Measurements from ENCODE around the gene CDK6.

DNA sequence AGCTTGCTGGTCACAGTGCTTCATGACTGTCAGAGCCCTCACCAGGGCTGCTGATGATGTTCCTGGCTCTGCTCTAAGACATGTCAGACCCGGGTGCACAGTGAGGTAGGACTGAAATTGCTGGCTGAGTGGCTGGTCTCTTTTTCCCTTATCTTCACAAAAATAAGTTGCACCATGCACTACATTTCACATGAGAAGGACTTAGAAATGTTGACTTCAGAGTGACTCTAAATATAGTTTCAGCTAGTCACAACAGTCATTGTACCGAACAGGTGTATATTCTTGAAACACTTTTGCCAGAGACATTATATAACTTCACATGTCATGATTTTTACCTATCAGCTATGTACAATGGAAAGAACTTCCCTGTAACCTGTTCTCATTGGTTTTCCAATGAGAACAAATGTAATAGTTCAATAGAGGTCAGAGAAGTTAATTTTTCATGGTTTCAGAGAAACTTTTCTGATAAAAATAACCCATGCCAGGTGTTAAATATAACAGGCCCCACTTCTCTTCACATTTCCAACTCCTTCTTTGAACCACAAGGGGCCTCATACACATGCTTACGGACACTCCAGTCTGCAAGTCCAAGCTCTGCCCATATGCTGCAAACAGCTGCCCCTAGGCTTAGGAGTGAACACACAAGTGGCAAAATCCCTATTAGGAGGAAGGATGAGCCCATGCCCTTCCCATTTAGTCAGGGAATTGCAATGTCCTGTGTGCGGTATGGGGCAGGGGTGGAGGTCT lies 115.6 kb downstream of the CDK6 start:
- TF ChIP-seq, protein P1, sequence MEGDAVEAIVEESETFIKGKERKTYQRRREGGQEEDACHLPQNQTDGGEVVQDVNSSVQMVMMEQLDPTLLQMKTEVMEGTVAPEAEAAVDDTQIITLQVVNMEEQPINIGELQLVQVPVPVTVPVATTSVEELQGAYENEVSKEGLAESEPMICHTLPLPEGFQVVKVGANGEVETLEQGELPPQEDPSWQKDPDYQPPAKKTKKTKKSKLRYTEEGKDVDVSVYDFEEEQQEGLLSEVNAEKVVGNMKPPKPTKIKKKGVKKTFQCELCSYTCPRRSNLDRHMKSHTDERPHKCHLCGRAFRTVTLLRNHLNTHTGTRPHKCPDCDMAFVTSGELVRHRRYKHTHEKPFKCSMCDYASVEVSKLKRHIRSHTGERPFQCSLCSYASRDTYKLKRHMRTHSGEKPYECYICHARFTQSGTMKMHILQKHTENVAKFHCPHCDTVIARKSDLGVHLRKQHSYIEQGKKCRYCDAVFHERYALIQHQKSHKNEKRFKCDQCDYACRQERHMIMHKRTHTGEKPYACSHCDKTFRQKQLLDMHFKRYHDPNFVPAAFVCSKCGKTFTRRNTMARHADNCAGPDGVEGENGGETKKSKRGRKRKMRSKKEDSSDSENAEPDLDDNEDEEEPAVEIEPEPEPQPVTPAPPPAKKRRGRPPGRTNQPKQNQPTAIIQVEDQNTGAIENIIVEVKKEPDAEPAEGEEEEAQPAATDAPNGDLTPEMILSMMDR (IDR thresholded peaks at IDR 0.05), result no peak
- no peak for TF ChIP-seq POLR2A (IDR thresholded peaks at IDR 0.05)

All from right lobe of liver (tissue), 4 donors.